OCI-M2 (cell line): ENCODE data around the gene LRRC14B.

Experiments
- DNase-seq: peaks from one replicate; lab custom pipeline; 2025; ENCODE audit not compliant: unreplicated experiment; lab: John Stamatoyannopoulos, UW

Gene LRRC14B

GRCh38 chr5:173392-174290 lies 17.7 kb upstream of the LRRC14B start:
- DNase-seq, result no peak

GRCh38 chr5:174291-174600 lies 17.0 kb upstream of the LRRC14B start:
- no peak for DNase-seq

DNA sequence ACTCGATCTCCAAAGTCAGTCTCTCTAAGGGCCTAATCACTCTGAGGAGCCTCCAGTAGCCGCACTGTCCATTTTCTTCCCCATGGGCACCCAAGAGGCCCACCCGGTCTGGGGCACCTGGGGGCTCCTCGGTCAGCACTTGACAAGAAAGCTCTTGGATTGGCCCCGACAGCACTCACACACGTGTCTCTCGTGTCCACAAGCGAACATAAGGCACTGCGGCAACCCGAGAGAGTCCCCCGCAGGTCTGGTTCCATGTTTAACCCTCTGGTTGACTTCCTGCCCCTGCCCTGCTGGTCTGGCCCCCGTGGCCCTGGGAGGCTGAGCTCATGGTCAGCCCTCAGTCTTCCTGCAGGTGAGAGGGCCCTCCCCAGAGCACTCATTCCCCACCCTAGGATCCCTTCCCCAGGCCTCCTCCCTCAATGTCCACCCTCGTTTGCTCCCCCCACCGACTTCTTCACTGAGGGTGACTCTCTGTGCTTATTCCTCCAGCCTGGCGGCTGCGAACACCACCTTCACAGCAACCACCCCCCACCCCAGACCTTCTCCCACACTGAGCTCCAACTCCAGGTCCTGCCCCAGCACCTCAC lies 16.3 kb upstream of the LRRC14B start:
- no peak for DNase-seq

DNA sequence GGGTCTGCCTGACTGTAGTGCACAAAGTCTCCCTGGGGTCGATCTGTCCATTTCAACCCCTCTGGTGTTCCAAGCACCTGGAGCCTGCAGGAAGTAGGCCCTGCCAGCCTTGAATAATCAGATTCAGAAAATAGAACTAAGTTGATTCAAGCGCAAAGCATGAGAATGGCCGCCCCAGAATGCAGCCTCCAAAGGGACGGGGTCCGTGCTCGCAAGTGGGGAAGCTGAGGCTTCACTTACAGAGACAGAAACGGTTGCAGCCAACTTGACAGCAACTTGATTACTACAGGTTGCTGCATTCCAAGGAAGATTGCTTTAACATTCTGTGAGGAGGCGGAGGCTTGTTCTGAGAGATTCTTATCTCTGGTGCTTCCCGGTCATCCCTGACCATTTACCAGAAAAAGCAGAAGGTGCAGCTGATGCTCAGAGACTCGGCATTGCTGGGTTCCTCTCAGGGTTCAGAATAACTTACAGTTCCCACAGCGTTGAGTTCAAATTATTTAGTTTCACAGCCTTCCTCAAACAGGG lies 14.9 kb upstream of the LRRC14B start:
- no peak for DNase-seq

GRCh38 chr5:178110-178509 lies 13.2 kb upstream of the LRRC14B start:
- no peak for DNase-seq

- DNase-seq, result no peak
These were observed 11.9 kb upstream of the LRRC14B start for GRCh38 chr5:179401-179800.

GRCh38 chr5:180286-180918 lies 10.9 kb upstream of the LRRC14B start:
- DNase-seq, result no peak

GRCh38 chr5:181160-181559 lies 10.1 kb upstream of the LRRC14B start:
- DNase-seq, result no peak

DNA sequence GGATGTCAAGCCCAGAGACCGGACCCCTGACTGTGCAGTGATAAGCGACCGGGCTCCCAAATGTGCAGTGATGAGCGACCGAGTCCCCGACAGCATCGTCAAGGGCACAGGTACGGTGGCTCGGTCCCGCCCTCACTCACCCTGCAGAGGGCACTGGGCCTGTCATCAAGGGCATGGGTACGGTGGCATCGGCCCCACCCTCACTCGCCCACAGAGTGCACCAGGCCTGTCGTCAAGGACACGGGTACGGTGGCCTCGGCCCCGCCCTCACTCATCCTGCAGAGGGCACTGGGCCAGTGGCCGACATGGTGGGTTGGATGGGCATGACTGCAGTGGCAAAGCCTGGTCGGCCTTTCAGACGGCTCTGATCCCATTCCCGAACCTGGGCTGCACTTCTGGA lies 9.7 kb upstream of the LRRC14B start:
- DNase-seq, result no peak

- no peak for DNase-seq
These were observed 9.2 kb upstream of the LRRC14B start for GRCh38 chr5:182126-182525.

GRCh38 chr5:184471-184870 lies 6.8 kb upstream of the LRRC14B start:
- no peak for DNase-seq

- no peak for DNase-seq
These were observed 5.9 kb upstream of the LRRC14B start for GRCh38 chr5:185095-186070.

GRCh38 chr5:186091-187041 lies 4.9 kb upstream of the LRRC14B start:
- DNase-seq, result no peak

DNA sequence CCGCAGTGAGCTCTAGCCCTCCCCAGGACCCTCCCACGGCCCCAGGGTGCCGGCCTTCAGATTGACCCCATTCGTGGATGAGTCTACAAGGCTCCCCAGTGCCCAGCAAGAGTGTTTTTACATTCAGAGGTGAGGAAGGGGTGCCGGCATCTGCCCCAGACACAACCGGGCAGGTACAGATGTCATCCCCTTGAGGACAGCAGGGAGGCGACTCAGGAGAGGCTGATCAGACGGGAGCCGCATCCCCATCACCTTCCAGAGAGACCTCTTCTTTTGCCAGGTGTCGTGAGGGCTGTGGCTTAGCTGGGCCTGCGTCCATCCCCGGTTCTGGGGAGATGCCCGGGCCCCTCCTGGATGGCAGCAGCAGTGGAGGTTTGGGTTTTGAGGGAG lies 4.3 kb upstream of the LRRC14B start:
- DNase-seq, result no peak

DNA sequence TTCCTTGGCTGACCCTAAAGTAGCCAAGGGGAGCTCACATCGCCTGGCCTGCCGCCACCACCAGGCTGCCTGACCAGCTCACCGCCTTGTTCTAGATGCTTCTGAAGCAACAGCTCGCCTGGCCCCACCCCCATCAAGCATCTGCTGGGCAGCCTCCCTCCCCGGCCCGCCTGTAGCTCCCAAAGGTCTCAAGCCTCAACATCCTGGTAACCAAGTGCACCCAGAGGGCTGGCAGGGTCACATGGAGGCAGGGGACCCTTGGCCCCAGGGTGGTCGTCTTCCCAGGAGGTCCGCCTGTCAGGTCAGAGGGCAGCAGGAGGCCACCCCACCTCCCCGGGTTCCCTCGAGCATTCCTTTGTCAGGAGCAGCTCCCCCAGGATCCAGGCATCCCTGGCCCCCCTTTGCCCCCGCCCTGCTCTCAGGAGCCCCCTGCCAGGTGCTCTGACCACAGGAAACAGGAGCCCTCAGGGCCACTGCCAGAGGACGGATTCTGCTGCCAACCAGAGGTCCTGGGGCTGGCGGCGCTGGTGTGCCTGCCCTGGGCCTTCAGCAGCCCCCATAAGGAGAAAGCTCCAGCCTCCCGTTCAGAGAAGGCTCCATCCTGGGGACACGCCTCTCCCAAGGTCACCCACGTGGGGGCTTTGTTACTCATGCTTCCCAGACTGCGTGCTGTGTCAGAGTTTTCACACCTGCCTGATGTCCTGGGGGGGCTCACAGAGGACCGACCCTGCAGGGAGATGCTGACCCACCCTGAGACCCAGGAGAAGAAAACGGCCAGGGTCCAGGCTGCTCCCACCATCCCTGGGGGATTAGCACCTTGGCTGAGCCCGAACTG lies 3.5 kb upstream of the LRRC14B start:
- DNase-seq, result no peak

DNA sequence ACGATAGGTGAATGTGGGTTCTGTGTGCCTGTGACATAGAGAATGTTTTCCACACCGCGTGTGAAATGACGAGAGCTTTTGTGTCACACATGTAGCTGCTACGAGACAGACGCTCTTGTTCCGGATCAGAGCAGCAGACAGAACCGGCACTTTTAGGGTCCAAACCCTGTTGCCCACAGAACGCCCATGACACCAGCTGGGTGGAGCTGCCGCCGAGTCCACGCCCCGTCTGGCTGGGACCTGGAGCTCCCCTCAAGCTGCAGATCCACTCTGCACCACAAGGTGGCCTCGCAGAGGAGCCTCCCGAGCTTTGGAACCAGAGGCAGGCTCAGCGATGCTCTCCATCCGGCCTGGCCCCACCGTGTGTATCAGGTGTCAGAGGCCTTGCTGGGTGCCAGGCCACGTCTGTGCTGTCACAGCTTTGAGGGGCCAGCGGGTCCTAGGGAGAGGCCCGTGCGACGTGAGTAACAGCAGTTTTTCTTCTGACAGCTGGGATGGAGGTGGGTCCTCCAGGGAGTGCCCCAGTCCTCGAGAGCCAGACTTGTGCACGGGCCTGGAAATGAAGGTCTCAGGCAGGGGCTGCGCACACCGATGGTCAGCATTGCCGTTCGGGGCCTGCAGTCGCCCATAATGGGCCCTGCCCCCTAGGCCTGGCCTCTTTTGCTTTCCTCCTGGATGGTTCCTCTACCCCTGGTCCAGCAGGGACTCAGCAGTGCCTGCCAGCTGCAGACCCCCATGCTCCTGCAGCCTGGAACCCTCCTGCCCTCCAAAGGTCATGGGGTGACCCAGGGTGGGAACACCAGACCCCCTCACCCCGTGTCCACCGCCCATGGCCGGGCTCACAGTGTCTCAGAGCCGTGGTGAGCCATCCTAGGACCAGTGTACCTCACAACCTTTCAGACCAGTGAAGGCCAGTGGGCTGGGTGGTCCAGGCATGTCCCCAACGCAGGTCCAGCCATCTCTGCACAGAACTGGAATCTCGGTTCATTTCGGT lies 2.5 kb upstream of the LRRC14B start:
- DNase-seq, result no peak

- DNase-seq, result no peak
These were observed 1.8 kb upstream of the LRRC14B start for GRCh38 chr5:189486-189885.

GRCh38 chr5:189976-190365 lies 1.3 kb upstream of the LRRC14B start:
- DNase-seq, result no peak
